Activated CD4-positive, CD25-positive, alpha-beta regulatory T cell (primary cell): ENCODE data around the gene DSG2.
"Not testable (repeated sequence)": the region's sequence is repeated elsewhere in the genome, so short reads cannot be mapped to it uniquely, and the experiment has no call there.

Source experiments
- DNase-seq, 4 experiments: peaks; one replicate each; lab custom pipeline; 2025; lab: John Stamatoyannopoulos, UW

The DSG2 gene

DNA sequence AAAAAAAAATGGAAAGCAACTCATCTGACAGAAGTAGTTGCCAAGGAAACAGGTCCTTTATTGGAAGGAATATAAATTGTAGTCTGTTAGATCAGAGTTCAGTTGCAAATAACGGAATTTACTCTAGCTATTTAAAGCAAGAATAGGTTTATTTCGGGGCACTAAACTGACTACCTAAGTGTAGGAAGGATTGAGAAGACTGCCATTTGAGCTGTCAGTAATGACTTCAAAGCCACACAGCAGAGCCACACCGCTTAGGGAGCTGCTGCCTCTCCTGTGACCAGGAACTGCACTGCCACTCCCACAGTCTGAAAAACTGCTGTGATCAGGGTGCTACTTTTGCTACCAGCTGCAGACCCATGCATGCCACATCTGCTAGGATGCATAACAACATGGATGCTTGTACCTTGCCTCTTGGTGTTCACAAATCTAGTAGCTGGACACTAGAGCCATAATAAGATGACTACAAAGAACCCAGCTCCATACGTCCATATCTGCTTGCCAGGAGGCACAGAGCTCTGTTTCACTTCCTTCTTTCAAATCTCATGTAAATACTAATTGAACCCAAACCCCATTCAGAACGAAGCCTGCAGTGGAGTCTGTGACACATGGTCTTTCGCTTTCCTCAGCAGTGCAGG is 2.2 kb downstream of the DSG2 start:
- DNase-seq = no peak

GRCh38 chr18:31503011-31503410 is 5.0 kb downstream of the DSG2 start:
- no peak for DNase-seq

- no peak for DNase-seq
Observed at GRCh38 chr18:31504455-31505147, 6.6 kb downstream of the DSG2 start.

DNA sequence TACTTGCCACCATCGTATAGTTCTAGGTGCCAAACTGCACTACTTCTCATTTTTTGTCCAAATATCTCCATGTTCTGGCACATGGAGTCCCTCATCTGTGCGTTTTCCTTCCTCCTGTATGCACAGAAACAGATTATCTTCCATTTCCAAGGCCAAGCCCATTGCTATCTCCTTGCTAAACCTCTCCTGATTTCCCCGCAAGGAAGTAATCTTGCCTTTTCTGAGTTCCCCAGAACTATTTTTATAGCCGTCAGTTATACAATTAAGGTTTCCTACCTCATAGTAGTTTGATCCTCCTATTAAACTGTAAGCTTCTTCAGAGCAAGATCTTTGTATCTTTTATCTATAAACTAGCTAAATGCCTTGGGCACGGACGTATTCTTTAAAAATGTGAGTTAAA is 7.2 kb downstream of the DSG2 start:
- DNase-seq = no peak

DNA sequence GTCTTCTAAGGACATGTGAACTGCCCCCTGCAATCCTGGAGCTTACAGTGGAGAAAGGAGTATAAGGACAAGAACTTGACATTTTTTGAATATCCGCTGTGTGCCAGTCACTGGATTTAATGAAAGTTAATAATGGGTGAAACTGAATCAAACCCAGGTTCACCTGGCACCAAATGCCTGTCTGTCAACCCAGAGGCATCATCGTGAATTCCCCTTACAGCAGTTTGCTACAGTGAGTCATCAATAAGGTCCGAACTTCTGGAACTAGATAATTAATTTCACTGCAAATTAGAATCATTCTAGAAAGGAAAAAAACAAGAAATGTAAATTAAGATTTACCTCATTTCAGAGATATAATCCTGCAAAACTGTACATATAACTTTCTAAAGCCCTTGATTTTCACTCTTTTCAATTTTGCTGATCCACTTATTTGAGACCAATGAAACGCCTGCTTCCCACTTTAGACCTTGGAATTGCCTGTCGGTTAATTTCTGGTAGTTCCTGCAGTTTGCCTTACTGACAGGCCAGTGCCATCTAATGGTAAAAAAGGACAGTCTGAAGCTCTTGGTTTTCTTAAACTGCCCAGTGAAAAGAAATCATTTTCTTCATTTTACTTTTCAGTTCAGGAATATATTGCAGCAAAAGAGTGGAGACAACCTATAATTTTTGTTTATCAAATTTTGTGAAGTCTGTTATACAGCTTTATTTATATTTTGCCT is 8.2 kb downstream of the DSG2 start:
- no peak for DNase-seq

DNA sequence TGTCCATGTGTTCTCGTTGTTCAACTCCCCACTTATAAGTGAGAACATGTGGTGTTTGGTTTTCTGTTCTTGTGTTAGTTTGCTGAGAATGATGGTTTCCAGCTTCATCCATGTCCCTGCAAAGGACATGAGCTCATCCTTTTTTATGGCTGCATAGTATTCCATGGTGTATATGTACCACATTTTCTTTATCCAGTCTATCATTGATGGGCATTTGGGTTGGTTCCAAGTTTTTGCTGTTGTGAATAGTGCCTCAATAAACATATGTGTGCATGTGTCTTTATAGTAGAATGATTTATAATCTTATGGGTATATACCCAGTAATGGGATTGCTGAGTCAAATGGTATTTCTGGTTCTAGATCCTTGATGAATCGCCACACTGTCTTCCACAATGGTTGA is 9.1 kb downstream of the DSG2 start:
- not testable (repeated sequence) for DNase-seq

DNA sequence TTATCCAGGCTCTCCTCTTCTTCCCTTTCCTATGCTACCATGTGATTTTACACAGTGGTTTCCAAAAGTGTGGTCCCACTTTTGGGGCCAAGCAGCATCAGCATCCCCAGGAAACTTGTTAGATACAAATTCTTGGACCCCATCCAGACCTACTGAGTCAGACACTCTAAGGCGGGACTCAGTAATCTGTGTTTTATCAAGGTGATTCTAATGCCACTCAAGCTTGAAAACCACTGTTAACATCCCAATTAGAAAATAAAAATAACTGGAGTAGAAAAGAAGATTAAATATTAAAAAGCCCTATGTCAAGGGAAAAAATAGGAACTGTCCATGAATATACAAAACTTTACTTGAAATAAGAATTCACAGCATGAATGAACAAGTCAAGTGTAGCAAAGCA is 10.8 kb downstream of the DSG2 start:
- no peak for DNase-seq

DNA sequence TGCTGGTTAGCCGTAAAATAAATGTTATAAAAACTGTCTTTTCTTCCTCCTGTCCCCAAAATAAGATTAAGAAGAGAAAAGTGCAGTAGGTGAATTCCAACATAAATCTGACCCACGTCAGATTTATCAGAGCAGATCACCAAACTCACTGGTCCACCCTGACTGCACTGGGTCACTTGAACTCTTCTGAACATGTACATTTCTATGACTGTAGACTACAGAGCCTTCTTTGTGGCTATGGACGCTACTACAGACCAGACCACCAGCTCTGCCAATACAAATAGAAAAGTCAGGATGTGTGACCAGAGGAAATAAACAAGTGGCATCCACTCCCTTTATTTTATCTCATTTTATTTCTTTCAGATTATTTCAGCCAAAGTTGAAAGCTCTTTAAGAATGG is 11.6 kb downstream of the DSG2 start:
- no peak for DNase-seq

- no peak for DNase-seq
Observed at GRCh38 chr18:31510319-31510718, 12.3 kb downstream of the DSG2 start.

DNA sequence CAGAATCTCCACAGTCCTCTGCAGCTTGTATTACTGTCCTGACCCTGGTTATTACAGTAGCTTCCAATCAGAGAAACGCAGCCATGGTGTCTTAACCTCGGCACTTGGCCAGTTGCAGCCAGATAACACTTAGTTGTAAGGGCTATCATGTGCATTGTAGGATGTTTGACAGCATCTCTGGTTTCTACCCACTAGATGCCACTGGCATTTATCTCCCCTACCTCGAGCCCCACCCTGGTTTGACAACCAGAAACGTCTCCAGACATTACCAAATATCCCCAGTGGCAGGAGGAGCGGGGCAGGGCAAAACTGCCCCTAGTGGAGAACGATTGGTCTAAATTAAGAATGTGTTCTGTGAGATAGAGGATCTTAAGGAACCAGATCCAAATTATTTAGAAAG is 13.1 kb downstream of the DSG2 start:
- DNase-seq = no peak

GRCh38 chr18:31512203-31512764 is 14.3 kb downstream of the DSG2 start:
- no peak for DNase-seq

- DNase-seq = no peak
Observed at GRCh38 chr18:31513189-31513935, 15.4 kb downstream of the DSG2 start.

DNA sequence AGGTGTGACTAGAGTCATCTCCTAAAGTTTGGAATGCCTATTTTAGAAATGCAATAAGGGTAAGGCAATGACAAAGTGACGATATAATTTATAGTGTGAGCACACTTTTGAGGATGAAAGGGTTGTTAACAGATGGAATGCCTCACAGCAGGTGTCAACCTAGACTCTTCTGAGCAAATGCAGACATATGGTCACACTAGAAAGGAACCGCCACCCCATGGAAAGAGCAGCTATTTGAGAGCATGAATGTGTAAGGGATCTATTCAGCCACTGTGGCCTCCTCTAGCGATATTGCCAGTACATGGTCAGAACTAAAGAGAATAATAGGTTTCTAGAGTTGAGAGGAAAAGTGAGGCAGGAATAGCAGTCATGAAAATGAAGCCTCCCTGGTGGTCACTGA is 18.5 kb downstream of the DSG2 start:
- no peak for DNase-seq

DNA sequence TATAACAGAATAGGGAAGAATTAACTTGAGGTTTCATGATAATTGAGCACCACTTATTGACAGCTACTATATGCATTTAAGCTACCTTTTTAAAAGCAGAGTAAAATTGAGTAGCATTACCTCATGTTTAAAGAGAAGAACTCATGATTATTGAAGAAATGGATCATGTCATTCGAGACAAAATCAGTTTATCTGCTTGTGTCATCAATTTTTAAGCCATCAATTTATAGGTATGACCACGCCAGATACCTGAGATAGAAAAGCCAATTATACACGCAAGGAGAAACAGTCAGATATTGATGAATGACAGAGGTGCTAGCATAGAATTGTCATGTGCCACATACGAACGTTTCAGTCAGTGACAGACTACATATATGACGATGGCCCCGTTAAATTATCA is 28.4 kb downstream of the DSG2 start:
- no peak for DNase-seq

- DNase-seq = no peak
Observed at GRCh38 chr18:31533236-31533635, 35.3 kb downstream of the DSG2 start.

GRCh38 chr18:31538837-31539236 is 40.9 kb downstream of the DSG2 start:
- DNase-seq = no peak

- DNase-seq = no peak
Observed at GRCh38 chr18:31546476-31546875, 48.5 kb downstream of the DSG2 start.

GRCh38 chr18:31548853-31549252 is 50.9 kb downstream of the DSG2 start:
- DNase-seq = no peak

- no peak for DNase-seq
Observed at GRCh38 chr18:31549416-31549815, 51.4 kb downstream of the DSG2 start.

DNA sequence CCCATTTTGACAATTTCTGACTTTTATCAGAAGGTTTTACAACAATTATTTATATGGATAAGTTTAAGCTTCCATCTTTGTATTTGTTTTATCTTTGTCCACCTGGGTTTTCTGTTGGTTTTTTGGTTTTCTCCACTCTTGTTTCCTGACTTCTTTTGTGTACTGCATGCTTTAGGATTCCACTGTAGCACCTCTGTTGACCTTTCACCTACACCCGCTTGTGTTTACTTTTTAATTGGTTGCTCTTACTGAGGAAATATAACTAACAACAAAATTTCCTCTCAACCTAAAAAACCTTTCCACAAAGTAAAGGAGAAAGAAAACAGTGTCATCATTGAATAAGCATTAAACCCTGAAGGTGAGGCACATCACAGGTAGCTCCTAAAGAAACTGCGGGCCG is 53.9 kb downstream of the DSG2 start:
- DNase-seq = no peak

- DNase-seq = no peak
Observed at GRCh38 chr18:31553800-31554199, 55.8 kb downstream of the DSG2 start.

GRCh38 chr18:31554776-31555175 is 56.8 kb downstream of the DSG2 start:
- no peak for DNase-seq
